ENCODE results near the gene BSCL2. TPM values are rescaled to one million over a fixed set of nuclear protein-coding genes. Genes with fewer than 3 reads are reported as not detected.

The BSCL2 gene
- 21.1 and 24.7 TPM in 2 replicates for total RNA-seq

DNA sequence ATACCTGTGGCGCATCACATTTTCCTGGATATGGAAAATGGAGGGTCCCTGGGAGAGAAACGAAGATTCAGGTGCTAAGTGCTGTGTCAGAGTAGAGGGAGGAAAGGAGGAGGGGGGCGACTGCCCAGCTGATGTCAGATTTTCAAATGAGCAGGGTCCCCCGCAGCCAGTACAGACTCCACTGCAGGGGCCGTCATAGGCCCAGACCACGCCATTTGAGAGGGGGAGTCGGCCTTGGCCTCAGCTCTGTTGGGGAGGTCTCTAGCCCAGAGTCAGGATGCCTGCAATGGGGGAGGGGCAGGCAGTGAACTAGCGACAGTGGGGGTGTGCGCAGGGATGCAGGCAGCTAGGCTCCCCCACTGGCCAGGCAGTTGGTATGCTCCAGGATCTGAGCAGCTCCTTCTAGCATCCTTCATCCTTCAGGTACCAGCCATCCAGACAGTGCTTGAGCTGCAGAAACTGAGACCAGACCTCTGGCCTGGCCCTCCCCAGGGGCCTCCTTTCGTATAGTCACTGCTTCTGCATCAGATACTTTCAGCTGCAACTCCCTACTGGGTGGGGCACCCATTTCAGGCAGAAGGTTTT lies at the start of gene BSCL2, which contains the start of gene GNG3:
BSCL2 (minus strand) TSS at position 148 of the 585 bp plus-strand sequence. CDS start 229 bp downstream, outside the sequence.
GNG3 (plus strand) TSS at position 400 of the 585 bp plus-strand sequence. CDS start 620 bp downstream, outside the sequence.

DNA sequence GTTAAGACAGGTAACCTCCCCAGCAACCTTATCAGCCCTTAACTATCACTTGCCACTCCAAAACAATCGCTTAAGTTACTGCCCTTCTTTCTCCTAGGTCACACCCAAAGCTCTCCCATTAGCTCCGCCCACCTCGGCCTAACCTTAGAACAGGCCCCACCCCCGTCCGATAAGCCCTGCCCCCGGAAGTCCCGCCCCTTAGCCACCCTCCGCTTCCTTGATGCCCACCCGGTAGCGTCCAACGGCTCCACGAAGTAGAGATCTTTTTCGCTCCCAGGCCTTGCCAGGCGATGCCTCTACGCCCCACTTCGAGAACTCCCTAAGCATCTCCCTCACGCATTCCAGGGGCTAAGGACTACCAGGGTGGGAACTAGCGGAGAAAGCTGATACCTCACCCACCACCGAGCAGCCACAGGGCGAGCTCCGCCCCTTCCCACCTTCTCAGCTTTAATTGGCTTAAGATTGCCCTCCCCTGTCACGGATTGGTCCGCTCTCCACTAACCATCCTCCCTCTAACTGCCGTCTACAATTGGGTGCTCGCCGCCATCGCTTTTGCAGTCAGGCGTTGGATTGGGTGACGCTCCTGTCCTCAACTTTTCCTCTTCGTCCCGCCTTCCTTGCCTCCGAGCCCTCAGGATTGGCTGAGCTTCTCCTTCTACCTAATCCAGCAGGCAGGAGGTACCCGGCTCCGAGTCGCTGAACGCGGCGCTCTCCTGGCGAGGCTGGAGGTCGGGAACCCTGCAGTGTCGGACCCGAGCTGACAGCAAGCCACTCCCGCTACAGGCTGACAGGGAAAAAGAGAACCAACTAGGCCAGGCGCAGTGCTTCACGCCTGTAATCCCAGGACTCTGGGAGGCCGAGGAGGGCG lies 46.7 kb upstream of the BSCL2 start, which contains the start of gene ZBTB3:
ZBTB3 (minus strand) TSS at position 425 of the 868 bp plus-strand sequence. CDS start 496 bp downstream, outside the sequence.

DNA sequence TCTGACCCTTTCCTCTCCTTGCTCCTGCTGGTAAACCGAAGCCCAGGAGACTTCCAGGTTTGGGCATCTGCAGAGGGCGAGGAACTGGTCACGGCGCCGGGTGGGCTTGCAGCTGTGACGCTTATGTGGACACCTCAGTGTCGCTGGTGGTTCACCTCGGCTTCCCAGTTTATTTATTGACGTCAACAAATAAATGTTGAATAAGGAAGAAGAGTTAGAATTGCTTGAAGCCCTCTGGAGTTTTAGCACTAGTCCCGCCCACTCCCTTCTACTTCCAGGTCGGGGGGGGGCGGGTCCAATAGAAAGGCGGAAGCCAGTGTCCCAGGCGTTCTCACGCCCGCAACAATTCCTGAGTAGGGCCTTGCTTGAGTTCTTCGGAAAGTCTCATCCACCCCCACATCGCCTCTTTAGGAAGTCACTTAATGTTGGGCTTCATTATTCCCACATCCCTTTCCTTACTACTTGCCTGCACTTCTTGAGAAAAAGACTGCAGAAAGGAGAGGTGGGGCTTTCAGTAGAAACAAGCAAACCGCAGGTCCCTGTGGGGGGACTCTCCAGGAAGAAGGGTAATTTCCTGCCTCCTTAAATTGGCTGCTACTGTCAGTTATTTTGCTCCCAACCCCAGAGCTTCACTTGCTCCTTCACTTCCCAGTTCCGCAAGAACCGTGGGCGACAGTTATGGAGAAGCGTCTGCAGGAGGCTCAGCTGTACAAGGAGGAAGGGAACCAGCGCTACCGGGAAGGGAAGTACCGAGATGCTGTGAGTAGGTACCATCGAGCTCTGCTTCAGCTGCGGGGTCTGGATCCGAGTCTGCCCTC lies 21.2 kb upstream of the BSCL2 start, which contains the start of gene TTC9C:
TTC9C (plus strand) TSS at position 316 of the 818 bp plus-strand sequence; CDS start at position 679, 363 bp downstream.

DNA sequence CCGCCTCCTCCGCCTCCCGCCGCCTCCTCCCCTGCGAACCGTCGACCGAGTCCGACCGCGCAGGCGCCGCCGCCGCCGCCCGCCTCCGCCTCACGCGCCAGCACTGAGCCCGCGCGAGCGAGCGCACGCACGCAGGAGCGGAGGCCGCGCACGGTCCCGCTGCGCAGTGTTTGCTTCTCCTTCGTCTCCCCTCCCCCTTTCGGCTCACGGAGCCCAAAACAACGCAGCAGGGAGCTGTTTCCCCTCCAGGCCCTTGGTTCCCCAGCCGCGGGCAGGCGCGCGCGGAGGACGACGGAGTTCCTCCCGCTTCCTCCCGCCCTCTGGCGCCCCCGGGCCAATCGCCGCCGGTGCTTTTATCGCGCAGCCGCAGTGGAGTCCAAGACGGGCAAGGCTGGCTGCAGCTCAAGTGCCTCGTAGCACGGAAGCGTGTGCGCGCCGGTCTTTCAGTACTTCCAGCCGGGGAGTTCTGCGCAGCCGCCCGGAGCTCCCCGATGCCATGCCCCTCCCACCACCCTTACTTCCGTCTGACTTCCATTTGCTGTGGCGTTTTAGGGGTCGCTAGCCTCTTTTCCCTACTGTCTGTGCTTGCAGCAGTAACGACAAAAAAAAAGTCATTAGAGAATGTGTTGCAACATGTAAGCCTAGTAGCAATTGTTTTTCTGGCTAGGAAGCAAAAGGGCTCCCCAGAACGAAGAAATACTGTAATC lies 20.1 kb upstream of the BSCL2 start, which contains the start of gene HNRNPUL2:
HNRNPUL2 (minus strand) TSS at position 293 of the 707 bp plus-strand sequence. CDS start 301 bp downstream, outside the sequence.

DNA sequence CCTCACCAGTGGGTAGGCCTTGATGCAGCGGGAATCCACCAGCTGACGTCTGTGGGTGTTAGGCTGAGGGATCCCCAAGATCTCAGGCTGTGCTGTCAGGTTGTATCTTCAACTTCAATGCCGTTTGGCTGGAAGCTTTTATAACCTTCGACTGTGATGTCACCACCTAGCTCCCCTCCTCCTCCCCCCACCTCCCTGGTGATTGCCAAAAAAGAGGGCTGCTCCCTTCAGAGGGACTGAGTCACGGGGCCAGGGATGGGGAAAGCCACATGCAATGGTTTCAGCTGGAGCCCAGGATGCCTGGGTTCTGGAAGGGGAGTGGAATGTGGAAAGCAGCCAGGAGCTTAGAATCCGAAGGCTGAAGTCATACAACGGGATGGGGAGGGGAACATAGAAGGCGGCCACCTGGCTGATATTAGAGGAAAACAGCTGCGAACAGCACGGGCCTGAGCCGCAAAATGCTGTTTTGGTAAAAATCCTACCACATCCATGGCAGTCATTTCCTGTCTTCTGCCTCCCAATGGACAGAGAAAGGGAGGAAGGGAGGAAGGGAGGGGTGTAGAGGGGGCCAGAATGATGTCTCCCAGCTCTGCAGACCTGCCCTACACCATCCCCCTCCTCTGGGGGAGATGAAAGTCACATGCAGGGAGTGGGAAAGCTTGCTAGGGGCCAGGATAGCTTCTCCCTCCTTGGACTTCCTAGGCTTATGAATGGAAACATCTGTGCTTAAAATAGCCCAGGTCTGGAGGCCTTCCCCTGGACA lies 17.6 kb downstream of the BSCL2 start, which contains the start of gene LRRN4CL:
LRRN4CL (minus strand) TSS at position 110 of the 763 bp plus-strand sequence. CDS start 1,022 bp downstream, outside the sequence.

DNA sequence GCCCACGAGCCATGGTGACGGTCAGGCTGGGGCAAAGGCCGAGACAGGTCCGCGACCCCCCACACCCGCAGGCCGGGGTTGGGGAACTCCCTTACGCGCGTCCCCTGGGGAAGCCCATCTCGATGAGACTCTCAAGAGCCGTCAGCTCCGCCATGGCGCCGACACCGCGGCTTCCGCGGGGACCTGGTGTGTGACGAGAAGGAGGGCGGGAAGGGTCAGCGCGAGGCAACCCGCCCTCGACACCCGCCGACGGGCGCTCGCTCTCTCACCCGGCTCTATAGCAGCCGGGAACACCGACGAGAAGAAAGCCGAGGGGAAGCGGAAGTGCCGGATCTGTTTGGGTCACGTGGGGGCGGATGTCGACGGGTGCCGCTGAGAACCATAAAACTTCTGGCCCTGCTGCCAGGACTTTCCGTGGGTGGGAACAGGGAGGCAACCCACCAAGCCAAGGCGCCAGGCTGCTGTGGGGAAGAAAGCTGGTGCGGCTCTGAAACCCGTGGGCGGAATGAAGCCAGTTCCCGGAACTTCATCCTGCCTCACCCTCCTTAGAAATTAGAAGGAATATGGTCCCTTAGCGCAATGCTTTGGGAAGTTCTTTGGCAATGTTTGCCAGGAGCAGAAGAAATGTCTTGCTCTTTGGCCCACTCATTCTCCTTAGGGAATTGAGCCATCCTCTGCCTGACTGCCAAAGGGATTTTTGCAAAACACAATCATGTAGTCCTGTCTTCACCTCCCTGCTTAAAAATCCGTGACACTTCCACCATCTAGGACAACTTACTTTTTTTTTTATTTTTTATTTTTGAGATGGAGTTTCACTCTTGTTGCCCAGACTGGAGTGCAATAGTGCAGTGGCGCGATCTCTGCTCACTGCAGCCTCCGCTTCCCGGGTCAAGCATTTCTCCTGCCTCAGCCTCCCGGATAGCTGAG lies 28.2 kb downstream of the BSCL2 start, which contains the start of gene UBXN1:
UBXN1 (minus strand) TSS at position 304 of the 927 bp plus-strand sequence; CDS start at position 154, 150 bp downstream.

DNA sequence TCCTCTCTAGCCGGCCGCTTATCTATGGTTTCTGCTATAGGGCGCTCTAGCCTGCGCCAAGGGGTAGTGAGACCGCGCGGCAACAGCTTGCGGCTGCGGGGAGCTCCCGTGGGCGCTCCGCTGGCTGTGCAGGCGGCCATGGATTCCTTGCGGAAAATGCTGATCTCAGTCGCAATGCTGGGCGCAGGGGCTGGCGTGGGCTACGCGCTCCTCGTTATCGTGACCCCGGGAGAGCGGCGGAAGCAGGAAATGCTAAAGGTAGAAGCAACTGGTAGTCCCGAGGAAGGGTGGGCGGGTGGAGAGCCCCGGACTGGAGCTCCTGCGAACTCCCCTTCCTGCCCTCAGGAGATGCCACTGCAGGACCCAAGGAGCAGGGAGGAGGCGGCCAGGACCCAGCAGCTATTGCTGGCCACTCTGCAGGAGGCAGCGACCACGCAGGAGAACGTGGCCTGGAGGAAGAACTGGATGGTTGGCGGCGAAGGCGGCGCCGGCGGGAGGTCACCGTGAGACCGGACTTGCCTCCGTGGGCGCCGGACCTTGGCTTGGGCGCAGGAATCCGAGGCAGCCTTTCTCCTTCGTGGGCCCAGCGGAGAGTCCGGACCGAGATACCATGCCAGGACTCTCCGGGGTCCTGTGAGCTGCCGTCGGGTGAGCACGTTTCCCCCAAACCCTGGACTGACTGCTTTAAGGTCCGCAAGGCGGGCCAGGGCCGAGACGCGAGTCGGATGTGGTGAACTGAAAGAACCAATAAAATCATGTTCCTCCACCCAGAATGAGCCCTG lies 35.4 kb downstream of the BSCL2 start, which contains the start of the genes LBHD1 and UQCC3:
LBHD1 (minus strand) TSS at position 660 of the 782 bp plus-strand sequence. CDS start 2,236 bp downstream, outside the sequence.
UQCC3 (plus strand) TSS at position 66 of the 782 bp plus-strand sequence; CDS start at position 139, 73 bp downstream.

DNA sequence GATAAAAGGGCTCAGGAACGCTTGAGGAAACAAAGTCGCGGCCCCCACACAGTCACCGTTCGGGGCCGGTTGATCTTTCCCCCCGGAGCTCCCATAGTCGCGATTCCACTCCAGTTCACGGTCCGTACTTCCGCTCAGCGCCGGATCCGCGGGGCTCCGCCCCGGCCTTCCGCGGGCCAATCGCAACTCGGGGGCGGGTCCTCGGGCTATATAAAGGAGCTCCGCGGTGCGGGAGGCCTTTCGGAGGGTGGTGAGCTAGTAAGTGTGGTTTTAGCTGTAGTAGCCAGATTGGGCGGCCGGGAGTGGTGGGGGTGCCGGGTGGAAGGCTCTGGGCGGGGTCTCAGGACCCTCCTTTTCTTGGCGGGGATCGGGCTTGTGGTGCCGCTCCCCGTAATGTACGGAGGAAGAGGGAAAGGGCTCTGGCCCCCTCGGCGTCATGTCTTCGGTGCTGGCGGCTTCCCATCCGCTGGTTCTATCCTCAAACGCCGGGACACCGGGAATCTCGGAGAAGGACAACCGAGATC lies 42.1 kb downstream of the BSCL2 start, which contains the start of the genes C11orf98 and CSKMT:
C11orf98 (minus strand) TSS at position 136 of the 524 bp plus-strand sequence; CDS start at position 95, 41 bp downstream.
CSKMT (plus strand) TSS at position 238 of the 524 bp plus-strand sequence. CDS start 568 bp downstream, outside the sequence.

DNA sequence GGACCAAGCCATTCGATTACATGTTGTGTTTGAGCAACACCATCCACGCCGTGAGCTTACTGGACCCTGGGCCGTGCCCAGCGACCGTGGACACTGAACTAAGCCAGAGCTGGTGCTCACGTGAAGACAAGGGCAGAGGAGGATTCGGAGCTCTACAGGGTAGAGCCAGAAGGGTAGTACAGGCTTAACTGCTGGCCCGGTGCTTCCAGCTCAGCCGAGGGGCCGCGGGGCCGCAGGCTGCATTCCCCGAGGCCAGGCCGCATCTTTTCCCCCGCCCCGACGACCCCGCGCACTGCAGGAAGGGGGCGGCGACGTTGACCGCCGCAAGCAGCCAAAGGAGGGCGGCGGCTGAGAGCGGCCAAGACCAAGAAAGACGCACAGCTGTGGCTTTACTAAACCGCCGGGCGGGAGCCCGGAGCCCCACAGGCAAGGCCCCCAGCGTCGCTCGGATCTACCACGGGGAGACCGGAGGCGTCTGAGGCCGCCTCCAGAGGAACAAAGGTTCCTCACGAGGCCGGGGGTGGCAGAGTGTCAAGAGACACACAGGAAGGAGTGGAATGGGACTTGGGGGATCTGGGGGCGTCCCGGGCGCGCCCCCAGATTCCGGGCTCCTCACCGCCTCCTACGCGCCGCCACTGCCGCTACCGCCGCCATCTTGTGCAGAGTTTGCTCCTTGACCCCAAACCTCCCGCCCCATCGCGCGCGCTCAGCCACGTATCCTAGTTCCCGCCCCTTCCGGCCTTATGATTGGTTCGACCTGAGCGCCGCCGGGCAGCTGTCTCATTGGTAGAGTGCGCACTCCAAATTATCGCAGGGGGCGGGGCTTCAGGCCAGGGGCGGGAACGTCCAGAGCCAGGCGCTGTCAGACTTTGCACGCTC lies 61.0 kb downstream of the BSCL2 start, which contains the start of gene GANAB:
GANAB (minus strand) TSS at position 668 of the 879 bp plus-strand sequence; CDS start at position 654, 14 bp downstream.

Other genes with a start within 250 kb of the BSCL2 start
- 312 and 461 TPM in 2 replicates for gene AHNAK, start 160.6 kb downstream of the BSCL2 start, total RNA-seq
- gene EEF1G, start 133.5 kb downstream of the BSCL2 start, total RNA-seq, result 1,528 and 1,531 TPM in 2 replicates
- gene TUT1, start 115.9 kb downstream of the BSCL2 start, total RNA-seq, result 11.7 and 13.0 TPM in 2 replicates
- gene MTA2, start 105.6 kb downstream of the BSCL2 start, total RNA-seq, result 170 and 194 TPM in 2 replicates
- gene EML3, start 94.6 kb downstream of the BSCL2 start, total RNA-seq, result 25.7 and 41.2 TPM in 2 replicates
- 2.5 and 4.2 TPM in 2 replicates for gene ROM1, start 94.2 kb downstream of the BSCL2 start, total RNA-seq
- gene B3GAT3, start 85.4 kb downstream of the BSCL2 start, total RNA-seq, result 13.5 and 15.9 TPM in 2 replicates
- 212 and 258 TPM in 2 replicates for gene GANAB, start 60.8 kb downstream of the BSCL2 start, total RNA-seq
- gene INTS5, start 54.1 kb downstream of the BSCL2 start, total RNA-seq, result 14.2 and 19.4 TPM in 2 replicates
- gene C11orf98, start 42.2 kb downstream of the BSCL2 start, total RNA-seq, result 27.8 and 28.0 TPM in 2 replicates
- gene CSKMT, start 42.1 kb downstream of the BSCL2 start, total RNA-seq, result 6.0 and 6.5 TPM in 2 replicates
- 7.7 and 8.7 TPM in 2 replicates for gene UQCC3, start 35.8 kb downstream of the BSCL2 start, total RNA-seq
- 1.8 and 1.9 TPM in 2 replicates for gene LBHD1, start 35.2 kb downstream of the BSCL2 start, total RNA-seq
- 138 and 227 TPM in 2 replicates for gene UBXN1, start 28.4 kb downstream of the BSCL2 start, total RNA-seq
- gene LRRN4CL, start 17.9 kb downstream of the BSCL2 start, total RNA-seq, result 0.43 and 0.60 TPM in 2 replicates
- gene GNG3, start 252 bp upstream of the BSCL2 start, total RNA-seq, result not detected in 2 replicates
- 8.8 and 9.6 TPM in 2 replicates for gene HNRNPUL2, start 20.0 kb upstream of the BSCL2 start, total RNA-seq
- 25.8 and 27.8 TPM in 2 replicates for gene TTC9C, start 21.1 kb upstream of the BSCL2 start, total RNA-seq
- gene ZBTB3, start 46.7 kb upstream of the BSCL2 start, total RNA-seq, result 11.8 and 12.0 TPM in 2 replicates
- 71.1 and 73.1 TPM in 2 replicates for gene POLR2G, start 54.2 kb upstream of the BSCL2 start, total RNA-seq
- 27.8 and 34.7 TPM in 2 replicates for gene TAF6L, start 64.0 kb upstream of the BSCL2 start, total RNA-seq
- 21.8 and 30.8 TPM in 2 replicates for gene TMEM179B, start 80.0 kb upstream of the BSCL2 start, total RNA-seq
- gene TMEM223, start 84.6 kb upstream of the BSCL2 start, total RNA-seq, result 9.6 and 11.8 TPM in 2 replicates
- 15.1 and 15.6 TPM in 2 replicates for gene NXF1, start 98.0 kb upstream of the BSCL2 start, total RNA-seq
- gene STX5, start 124.6 kb upstream of the BSCL2 start, total RNA-seq, result 41.9 and 42.4 TPM in 2 replicates
- gene TEX54, start 125.4 kb upstream of the BSCL2 start, total RNA-seq, result not detected in 2 replicates
- 93.5 and 192 TPM in 2 replicates for gene WDR74, start 132.2 kb upstream of the BSCL2 start, total RNA-seq
- 43.7 and 49.4 TPM in 2 replicates for gene SLC3A2, start 173.5 kb upstream of the BSCL2 start, total RNA-seq
- not detected in 2 replicates for gene CHRM1, start 213.9 kb upstream of the BSCL2 start, total RNA-seq

Data from dermis lymphatic vessel endothelial cell (primary cell).